DOHH2 (cell line): ENCODE results near the gene RNF150.

ENCODE experiments used
- H3F3A ChIP-seq: fragments of 200-600 bp; sonication (generic), shearing (Covaris generic); 2 replicates; pipeline ENCODE4 v1.6.0; 2016; ENCODE audit warnings: antibody characterized with exemption, mild to moderate bottlenecking; ENCODE audit not compliant: control insufficient read depth, insufficient read depth
- H3K27ac ChIP-seq: fragments of 200-600 bp; sonication (generic); 2 replicates; pipeline ENCODE4 v1.5.1; 2014; ENCODE audit warnings: low read depth, mild to moderate bottlenecking, low read length, moderate library complexity
- H3K27me3 ChIP-seq: fragments of 200-600 bp; sonication (generic); 2 replicates; pipeline ENCODE4 v1.6.1; 2014; ENCODE audit warnings: mild to moderate bottlenecking, low read length, mixed read lengths; ENCODE audit not compliant: control insufficient read depth
- H3K36me3 ChIP-seq: fragments of 200-600 bp; sonication (generic); 2 replicates; pipeline ENCODE4 v1.6.1; 2014; ENCODE audit warnings: mild to moderate bottlenecking, low read length, moderate library complexity, mixed read lengths; ENCODE audit not compliant: control insufficient read depth
- H3K4me1 ChIP-seq: fragments of 200-600 bp; sonication (generic); 2 replicates; pipeline ENCODE4 v1.6.1; 2014; ENCODE audit warnings: mild to moderate bottlenecking, low read length, mixed read lengths; ENCODE audit not compliant: control insufficient read depth
- H3K4me2 ChIP-seq: fragments of 200-600 bp; sonication (generic); 2 replicates; pipeline ENCODE4 v1.6.0; 2014; ENCODE audit warnings: mild to moderate bottlenecking, low read length, moderate library complexity
- H3K4me3 ChIP-seq: fragments of 200-600 bp; sonication (generic); 2 replicates; pipeline ENCODE4 v1.5.1; 2014; ENCODE audit warnings: mild to moderate bottlenecking, low read length, mixed read lengths
- H3K79me2 ChIP-seq: fragments of 200-600 bp; sonication (generic); 2 replicates; pipeline ENCODE4 v1.6.1; 2014; ENCODE audit warnings: mild to moderate bottlenecking, low read length, mixed read lengths; ENCODE audit not compliant: control insufficient read depth
- H3K9me2 ChIP-seq: fragments of 200-600 bp; sonication (generic); replicated peaks from 2 replicates; pipeline ENCODE4 v1.6.1; 2014; ENCODE audit warnings: mild to moderate bottlenecking, low read length, mixed read lengths; ENCODE audit not compliant: control insufficient read depth
- H3K9me3 ChIP-seq: fragments of 200-600 bp; sonication (generic); 2 replicates; pipeline ENCODE4 v1.6.1; 2014; ENCODE audit warnings: antibody characterized with exemption, low read length, mixed read lengths; ENCODE audit not compliant: control insufficient read depth, insufficient read depth
- H4K20me1 ChIP-seq: fragments of 200-600 bp; sonication (generic); 2 replicates; pipeline ENCODE4 v1.6.0; 2014; ENCODE audit warnings: low read depth, mild to moderate bottlenecking, antibody characterized with exemption, low read length, moderate library complexity; ENCODE audit not compliant: control insufficient read depth, insufficient read depth
- CTCF ChIP-seq: fragments of 200-600 bp; sonication (generic); IDR thresholded peaks from one replicate; pipeline ENCODE4 v1.5.1; 2014; ENCODE audit warnings: antibody characterized with exemption, mild to moderate bottlenecking, low read depth, low read length; ENCODE audit not compliant: poor library complexity, severe bottlenecking
- EZH2phosphoT487 ChIP-seq: fragments of 200-600 bp; sonication (generic); IDR thresholded peaks from 2 replicates; pipeline ENCODE4 v1.6.1; 2017; ENCODE audit warnings: borderline replicate concordance, mild to moderate bottlenecking, antibody characterized with exemption, low read length, moderate library complexity, mixed read lengths

RNF150 gene

GRCh38 chr4:140856621-140857062 lies 276.6 kb downstream of the RNF150 start:
- H3K4me1 ChIP-seq = peaks cover 9% of the 10 kb centered on the region
- H3K36me3 ChIP-seq = no peaks in the 10 kb centered on the region
- H3K27me3 ChIP-seq = no peaks in the 10 kb centered on the region
- no peaks in the 10 kb centered on the region for H3K9me3 ChIP-seq
- no peaks in the 10 kb centered on the region for H3F3A ChIP-seq
- H3K4me2 ChIP-seq = no peak overlapping the region
- no peak overlapping the region for H3K27ac ChIP-seq
- no peaks in the 10 kb centered on the region for H3K79me2 ChIP-seq
- H3K9me2 ChIP-seq = no peaks in the 10 kb centered on the region
- no peak overlapping the region for H3K4me3 ChIP-seq
- no peak for TF ChIP-seq EZH2phosphoT487
- TF ChIP-seq CTCF = no peak
- no peaks in the 10 kb centered on the region for H4K20me1 ChIP-seq

GRCh38 chr4:140854168-140854567 lies 279.1 kb downstream of the RNF150 start:
- no peaks in the 10 kb centered on the region for H3K36me3 ChIP-seq
- TF ChIP-seq CTCF (no peak), EZH2phosphoT487 (no peak)
- H3K4me3 ChIP-seq = no peak overlapping the region
- no peaks in the 10 kb centered on the region for H3K9me3 ChIP-seq
- no peak overlapping the region for H3K27ac ChIP-seq
- no peaks in the 10 kb centered on the region for H3F3A ChIP-seq
- H3K4me1 ChIP-seq = peaks cover 9% of the 10 kb centered on the region
- H3K79me2 ChIP-seq = no peaks in the 10 kb centered on the region
- no peak overlapping the region for H3K4me2 ChIP-seq
- H3K27me3 ChIP-seq = no peaks in the 10 kb centered on the region
- H4K20me1 ChIP-seq = no peaks in the 10 kb centered on the region
- H3K9me2 ChIP-seq = no peaks in the 10 kb centered on the region

GRCh38 chr4:140851804-140852203 lies 281.5 kb downstream of the RNF150 start:
- H3F3A ChIP-seq = no peaks in the 10 kb centered on the region
- no peaks in the 10 kb centered on the region for H3K27me3 ChIP-seq
- H3K79me2 ChIP-seq = no peaks in the 10 kb centered on the region
- no peaks in the 10 kb centered on the region for H3K9me3 ChIP-seq
- no peak overlapping the region for H3K4me2 ChIP-seq
- no peak overlapping the region for H3K4me3 ChIP-seq
- H3K9me2 ChIP-seq = no peaks in the 10 kb centered on the region
- H3K27ac ChIP-seq = no peak overlapping the region
- peaks cover 9% of the 10 kb centered on the region for H3K4me1 ChIP-seq
- H3K36me3 ChIP-seq = no peaks in the 10 kb centered on the region
- no peaks in the 10 kb centered on the region for H4K20me1 ChIP-seq
- no peak for TF ChIP-seq CTCF
- no peak for TF ChIP-seq EZH2phosphoT487
